NK-92 (cell line): ENCODE measurements around the gene HOXA5.

ENCODE experiments used
- DNase-seq: peaks from one replicate; lab custom pipeline; 2025; ENCODE audit not compliant: unreplicated experiment; lab: John Stamatoyannopoulos, UW

The HOXA5 gene

GRCh38 chr7:27171637-27172314, 28.3 kb upstream of the HOXA5 start:
- no peak for DNase-seq

GRCh38 chr7:27171325-27171636, 27.8 kb upstream of the HOXA5 start:
- no peak for DNase-seq

- no peak for DNase-seq
Measured at GRCh38 chr7:27170426-27171324, 27.2 kb upstream of the HOXA5 start.

- no peak for DNase-seq
Measured at GRCh38 chr7:27169658-27170425, 26.4 kb upstream of the HOXA5 start.

GRCh38 chr7:27168265-27168947, 24.9 kb upstream of the HOXA5 start:
- DNase-seq: no peak

GRCh38 chr7:27167916-27168264, 24.4 kb upstream of the HOXA5 start:
- no peak for DNase-seq

- DNase-seq: no peak
Measured at GRCh38 chr7:27166531-27167505, 23.3 kb upstream of the HOXA5 start.

- DNase-seq: no peak
Measured at GRCh38 chr7:27165996-27166530, 22.6 kb upstream of the HOXA5 start.

GRCh38 chr7:27165089-27165995, 21.9 kb upstream of the HOXA5 start, which contains the start of gene HOXA9:
HOXA9 (minus strand) TSS chr7:27165537; CDS start chr7:27165457, 80 bp downstream.
- DNase-seq: no peak

GRCh38 chr7:27164367-27165088, 21.0 kb upstream of the HOXA5 start:
- DNase-seq: no peak

GRCh38 chr7:27164045-27164366, 20.5 kb upstream of the HOXA5 start:
- DNase-seq: no peak

GRCh38 chr7:27163288-27164044, 20.0 kb upstream of the HOXA5 start:
- DNase-seq: no peak

- DNase-seq: no peak
Measured at GRCh38 chr7:27162561-27163287, 19.2 kb upstream of the HOXA5 start.

- no peak for DNase-seq
Measured at GRCh38 chr7:27161721-27162560, 18.5 kb upstream of the HOXA5 start.

GRCh38 chr7:27161214-27161720, 17.8 kb upstream of the HOXA5 start:
- DNase-seq: no peak
